GM23338 (cell line): ENCODE measurements around the gene LMF1. TPM values are rescaled to one million over a fixed set of nuclear protein-coding genes. Genes with fewer than 3 reads are reported as not detected.

Experiments
- ATAC-seq: fragments of 200-7000 bp; cut with Tn5 transposase; 3 replicates; pipeline ENCODE4 v1.9.1; 2020
- DNase-seq: peaks from one replicate; pipeline ENCODE4 v3.0.0-alpha.2; 2015; ENCODE audit warnings: low spot score
- H2AFZ ChIP-seq: fragments of 200-600 bp; sonication (generic); 2 replicates; pipeline ENCODE4 v1.8.0; 2016; ENCODE audit warnings: antibody characterized with exemption, mild to moderate bottlenecking, moderate library complexity
- H3F3A ChIP-seq: fragments of 200-600 bp; sonication (generic); replicated peaks from 2 replicates; pipeline ENCODE4 v1.8.0; 2017; ENCODE audit warnings: antibody characterized with exemption, mixed run types, low read depth
- H3K27ac ChIP-seq: fragments of 200-600 bp; sonication (generic); 2 replicates; pipeline ENCODE4 v1.6.1; 2016; ENCODE audit warnings: low read depth
- H3K27me3 ChIP-seq: fragments of 200-600 bp; sonication (generic); 2 replicates; pipeline ENCODE4 v1.8.0; 2016; ENCODE audit warnings: mild to moderate bottlenecking, mixed run types, moderate library complexity; ENCODE audit not compliant: insufficient read depth
- H3K36me3 ChIP-seq: fragments of 200-600 bp; sonication (generic); 2 replicates; pipeline ENCODE4 v1.8.0; 2016; ENCODE audit warnings: mild to moderate bottlenecking; ENCODE audit not compliant: insufficient read depth
- H3K4me1 ChIP-seq: fragments of 200-600 bp; sonication (generic); 2 replicates; pipeline ENCODE4 v1.8.0; 2016; ENCODE audit warnings: mild to moderate bottlenecking, moderate library complexity; ENCODE audit not compliant: insufficient read depth
- H3K4me2 ChIP-seq: fragments of 200-600 bp; sonication (generic); 2 replicates; pipeline ENCODE4 v1.7.1; 2017; ENCODE audit warnings: mixed run types
- H3K4me3 ChIP-seq: fragments of 200-600 bp; sonication (generic); 2 replicates; pipeline ENCODE4 v1.6.1; 2016; ENCODE audit warnings: mixed run types
- H3K79me2 ChIP-seq: fragments of 200-600 bp; sonication (generic); replicated peaks from 2 replicates; pipeline ENCODE4 v1.8.0; 2017; ENCODE audit warnings: mild to moderate bottlenecking; ENCODE audit not compliant: insufficient read depth
- H3K9me2 ChIP-seq: fragments of 200-600 bp; sonication (generic); 2 replicates; pipeline ENCODE4 v1.8.0; 2017; ENCODE audit not compliant: insufficient read depth
- H4K20me1 ChIP-seq: fragments of 200-600 bp; sonication (generic); replicated peaks from 2 replicates; pipeline ENCODE4 v1.8.0; 2017; ENCODE audit warnings: mild to moderate bottlenecking; ENCODE audit not compliant: insufficient read depth
- H3K27ac Mint-ChIP-seq: 2 replicates; pipeline ENCODE4 v1.8.0; 2020; ENCODE audit warnings: inconsistent platforms, mild to moderate bottlenecking, moderate library complexity, mixed read lengths
- H3K27me3 Mint-ChIP-seq: 3 replicates; pipeline ENCODE4 v1.8.0; 2022; ENCODE audit warnings: low read depth, mild to moderate bottlenecking, moderate library complexity, mixed read lengths, inconsistent platforms; ENCODE audit not compliant: insufficient read depth, poor library complexity
- H3K36me3 Mint-ChIP-seq: 3 replicates; pipeline ENCODE4 v1.8.0; 2021; ENCODE audit warnings: low read depth, mild to moderate bottlenecking, inconsistent platforms, moderate library complexity, mixed read lengths
- H3K4me1 Mint-ChIP-seq: 3 replicates; pipeline ENCODE4 v1.8.0; 2020; ENCODE audit warnings: mild to moderate bottlenecking, inconsistent platforms, mixed read lengths
- H3K4me3 Mint-ChIP-seq: 3 replicates; pipeline ENCODE4 v1.8.0; 2021; ENCODE audit warnings: moderate library complexity, mild to moderate bottlenecking, inconsistent platforms, mixed read lengths
- H3K9me3 Mint-ChIP-seq: 3 replicates; pipeline ENCODE4 v1.8.0; 2020; ENCODE audit warnings: moderate library complexity, mild to moderate bottlenecking, inconsistent platforms, mixed read lengths
- CREB1 ChIP-seq: fragments of 250-450 bp; sonication (Bioruptor Pico); IDR thresholded peaks from 2 replicates; pipeline ENCODE4 v1.5.0; 2020; ENCODE audit warnings: low read depth, mild to moderate bottlenecking, moderate library complexity
- CTCF ChIP-seq, 2 experiments: fragments of 200-600 bp in 1 of 2; sonication (generic) in 1 of 2; conservative IDR thresholded peaks; 2 replicates each; pipeline versions ENCODE4 v1.5.1 to v1.6.1; 2016 to 2017; ENCODE audit warnings: antibody characterized with exemption in 2 of 2, low read depth in 2 of 2, mild to moderate bottlenecking in 2 of 2, moderate library complexity in 1 of 2
- ETS1 ChIP-seq: IDR thresholded peaks from 2 replicates; pipeline ENCODE4 v1.6.1; 2016; ENCODE audit warnings: antibody characterized with exemption
- EZH2 ChIP-seq: fragments of 200-600 bp; sonication (generic); IDR thresholded peaks from one replicate; pipeline ENCODE4 v1.8.0; 2017; ENCODE audit warnings: antibody characterized with exemption, mild to moderate bottlenecking, low read depth; ENCODE audit not compliant: unreplicated experiment
- JUNB ChIP-seq: IDR thresholded peaks from one replicate; pipeline ENCODE4 v1.6.1; 2016; ENCODE audit warnings: antibody characterized with exemption; ENCODE audit not compliant: unreplicated experiment
- NANOG ChIP-seq: IDR thresholded peaks from 2 replicates; pipeline ENCODE4 v1.6.1; 2016; ENCODE audit warnings: antibody characterized with exemption, borderline replicate concordance
- POLR2AphosphoS5 ChIP-seq: IDR thresholded peaks from 2 replicates; pipeline ENCODE4 v1.6.1; 2016; ENCODE audit warnings: antibody characterized with exemption, low read depth
- ZNF114 ChIP-seq: fragments of 250-450 bp; sonication (Bioruptor Pico); IDR thresholded peaks from 2 replicates; pipeline ENCODE4 v1.5.0; 2020; ENCODE audit warnings: mild to moderate bottlenecking, moderate library complexity
- ZNF331 ChIP-seq: fragments of 250-450 bp; sonication (Bioruptor Pico); IDR thresholded peaks from 2 replicates; pipeline ENCODE4 v1.5.0; 2020; ENCODE audit warnings: low read depth, mild to moderate bottlenecking, moderate library complexity
- ZNF462 ChIP-seq: fragments of 250-450 bp; sonication (Bioruptor Pico); IDR thresholded peaks from 2 replicates; pipeline ENCODE4 v1.5.0; 2020; ENCODE audit warnings: mild to moderate bottlenecking, moderate library complexity
- polyA plus RNA-seq: library from polyadenylated mRNA; unstranded; fragments of >200 nt; fragmentation: Nextera tagmentation; extraction: Ambion mirVana; gene quantifications from 2 replicates; pipeline ENCODE4 v1.2.1, GENCODE V29; 2016
- total RNA-seq: library from RNA; depleted of rRNA; stranded (reverse); fragments of >200 nt; shearing (Covaris generic); gene quantifications from 2 replicates; pipeline ENCODE4 v1.2.3, GENCODE V29; 2014

LMF1 gene
- total and polyA plus RNA-seq, 2 experiments from 2014 or later, result 4.2 to 10.1 TPM

GRCh38 chr16:854808-855410 lies 115.9 kb downstream of the LMF1 start (continued):
- no peak for TF ChIP-seq ZNF462 (CRISPR knock-in tag)
- TF ChIP-seq NANOG, result no peak
- no peak for TF ChIP-seq CREB1 (CRISPR knock-in tag)
- TF ChIP-seq JUNB, result no peak
- TF ChIP-seq ZNF331 (CRISPR knock-in tag), result no peak
- TF ChIP-seq ZNF114 (CRISPR knock-in tag), result no peak

- no peaks in the 10 kb centered on the region for H4K20me1 ChIP-seq
- peaks cover 64% of the 10 kb centered on the region for H3K9me3 Mint-ChIP-seq
- no peaks in the 10 kb centered on the region for H3K4me1 ChIP-seq
- no peak overlapping the region for H2AFZ ChIP-seq
- H3K36me3 Mint-ChIP-seq, result peaks cover 30% of the 10 kb centered on the region
- no peaks in the 10 kb centered on the region for H3K4me1 Mint-ChIP-seq
- no peak overlapping the region for H3K4me3 Mint-ChIP-seq
- no peaks in the 10 kb centered on the region for H3F3A ChIP-seq
- no peaks in the 10 kb centered on the region for H3K9me2 ChIP-seq
- no peak overlapping the region for H3K27ac Mint-ChIP-seq
- no peaks in the 10 kb centered on the region for H3K36me3 ChIP-seq
- DNase-seq, result no peak
- H3K27ac ChIP-seq, result no peak overlapping the region
- ATAC-seq, result no peak
- H3K27me3 Mint-ChIP-seq, result peaks cover 12% of the 10 kb centered on the region
- no peak overlapping the region for H3K4me2 ChIP-seq
- no peaks in the 10 kb centered on the region for H3K27me3 ChIP-seq
- no peaks in the 10 kb centered on the region for H3K79me2 ChIP-seq
- H3K4me3 ChIP-seq, result no peak overlapping the region
- TF ChIP-seq EZH2 (no peak), CTCF (conservative IDR thresholded peaks at IDR 0.05; ENCODE audit: low read depth in 2 of 2) (no peak), POLR2AphosphoS5 (no peak), ETS1 (no peak)
Measured at GRCh38 chr16:853981-854807, 116.6 kb downstream of the LMF1 start.
